Caco-2 (cell line): ENCODE results near the gene CAPZA3. TPM values are rescaled to one million over a fixed set of nuclear protein-coding genes. Genes with fewer than 3 reads are reported as not detected.
"Not testable (repeated sequence)": the region's sequence is repeated elsewhere in the genome, so short reads cannot be mapped to it uniquely, and the experiment has no call there.

ENCODE experiments used
- BruUV-seq: library from RNA; stranded (reverse); fragments of 400-500 nt; replicated peaks from 2 replicates; lab custom pipeline; 2021; lab: Mats Ljungman, UMichigan
- CTCF ChIA-PET: fragments of 300-600 bp; sonication (Branson Sonifier 250); formaldehyde crosslinking; loops from one replicate; lab custom pipeline; 2022; ENCODE audit warnings: antibody characterized with exemption; lab: Charles Lee
- POLR2A ChIA-PET: fragments of 300-600 bp; sonication (Branson Sonifier 250); formaldehyde crosslinking; loops from one replicate; lab custom pipeline; 2022; ENCODE audit warnings: antibody characterized with exemption; lab: Charles Lee
- DNase-seq, 2 experiments: peaks; one replicate each; pipeline versions ENCODE4 v3.0.0 to v3.0.0-alpha.2; 2020 to 2022
- H3K27me3 ChIP-seq: replicated peaks from 2 replicates; pipeline ENCODE4 v1.6.0; 2011; ENCODE audit warnings: low read length; ENCODE audit not compliant: control insufficient read depth, insufficient read depth
- H3K36me3 ChIP-seq: 2 replicates; pipeline ENCODE4 v1.5.1; 2011; ENCODE audit warnings: low read length; ENCODE audit not compliant: control insufficient read depth, insufficient read depth
- H3K4me1 ChIP-seq: fragments of 250-450 bp; sonication (Bioruptor Pico); 2 replicates; pipeline ENCODE4 v1.5.1; 2020; ENCODE audit warnings: mild to moderate bottlenecking
- H3K4me3 ChIP-seq: 2 replicates; pipeline ENCODE4 v1.5.1; 2011; ENCODE audit warnings: low read depth, mild to moderate bottlenecking, control low read depth, low read length
- H3K9me3 ChIP-seq: fragments of 250-450 bp; sonication (Bioruptor Pico); 2 replicates; pipeline ENCODE4 v1.5.1; 2020; ENCODE audit warnings: mild to moderate bottlenecking, moderate library complexity
- H3K27ac Mint-ChIP-seq: one replicate; pipeline ENCODE4 v1.8.0; 2022; ENCODE audit warnings: mixed read lengths; ENCODE audit not compliant: unreplicated experiment
- H3K27me3 Mint-ChIP-seq: one replicate; pipeline ENCODE4 v1.8.0; 2022; ENCODE audit warnings: mixed read lengths; ENCODE audit not compliant: insufficient read depth, unreplicated experiment
- H3K36me3 Mint-ChIP-seq: one replicate; pipeline ENCODE4 v1.8.0; 2022; ENCODE audit warnings: mild to moderate bottlenecking, mixed read lengths; ENCODE audit not compliant: insufficient read depth, unreplicated experiment
- H3K4me1 Mint-ChIP-seq: one replicate; pipeline ENCODE4 v1.8.0; 2022; ENCODE audit warnings: low read depth, mixed read lengths; ENCODE audit not compliant: unreplicated experiment
- H3K4me3 Mint-ChIP-seq: one replicate; pipeline ENCODE4 v1.8.0; 2022; ENCODE audit warnings: mild to moderate bottlenecking, moderate library complexity, mixed read lengths; ENCODE audit not compliant: unreplicated experiment
- H3K9me3 Mint-ChIP-seq: one replicate; pipeline ENCODE4 v1.8.0; 2022; ENCODE audit warnings: mixed read lengths; ENCODE audit not compliant: unreplicated experiment
- intact Hi-C: fragments of 100-400 bp; cut with micrococcal nuclease; formaldehyde crosslinking; loops from one replicate; pipeline ENCODE4 v1.10.0; 2022; ENCODE audit not compliant: unreplicated experiment
- total RNA-seq: library from RNA; stranded (reverse); gene quantifications from 2 replicates; pipeline ENCODE4 v1.2.3, GENCODE V29; 2022
- TF ChIP-seq, protein P1 (sequence below), 2 experiments: fragments of 200-600 bp in 1 of 2; IDR thresholded peaks; 1 replicate in 1 of 2; 2 replicates in 1 of 2; pipeline versions ENCODE4 v1.5.1 to v1.8.0; 2011 to 2022; ENCODE audit warnings: antibody characterized with exemption in 1 of 2, control low read depth in 1 of 2, inconsistent platforms in 1 of 2, low read depth in 1 of 2, low read length in 1 of 2, mild to moderate bottlenecking in 1 of 2, moderate library complexity in 1 of 2; ENCODE audit not compliant: insufficient read depth in 1 of 2, severe bottlenecking in 1 of 2, unreplicated experiment in 1 of 2

Gene CAPZA3
- total RNA-seq, 1 experiment from 2014 or later, result not detected

DNA sequence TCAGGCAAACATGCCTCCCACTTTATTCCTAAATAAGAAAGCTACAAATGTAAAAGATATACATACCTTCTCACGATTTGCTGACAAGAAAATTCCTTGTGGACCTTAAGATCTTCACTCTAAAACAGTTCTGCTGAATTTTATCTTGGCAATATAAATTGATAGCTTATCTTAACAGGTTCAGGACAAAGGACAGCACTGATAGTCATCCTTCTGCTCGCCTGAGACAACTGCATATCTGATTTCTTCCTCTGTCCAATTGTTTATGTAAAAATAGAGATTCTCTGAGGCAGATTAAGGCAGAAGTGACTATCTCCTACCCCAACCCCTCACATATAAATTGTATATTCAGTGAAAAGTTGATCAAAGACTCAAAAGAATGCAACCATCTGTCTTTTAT, 44.9 kb downstream of the CAPZA3 start:
- Histone ChIP-seq H3K4me3 (no peak overlapping the region), H3K36me3 (no peaks in the 10 kb centered on the region), H3K4me1 (no peaks in the 10 kb centered on the region), H3K27me3 (no peaks in the 10 kb centered on the region), H3K9me3 (0 out of 2 replicates have a peak, but pooled peaks cover 4% of the 10 kb centered on the region)
- Mint-ChIP-seq H3K27ac (no peak overlapping the region), H3K27me3 (no peaks in the 10 kb centered on the region), H3K4me3 (no peak overlapping the region), H3K36me3 (no peaks in the 10 kb centered on the region), H3K4me1 (no peaks in the 10 kb centered on the region), H3K9me3 (no peaks in the 10 kb centered on the region)
- TF ChIP-seq, protein P1, sequence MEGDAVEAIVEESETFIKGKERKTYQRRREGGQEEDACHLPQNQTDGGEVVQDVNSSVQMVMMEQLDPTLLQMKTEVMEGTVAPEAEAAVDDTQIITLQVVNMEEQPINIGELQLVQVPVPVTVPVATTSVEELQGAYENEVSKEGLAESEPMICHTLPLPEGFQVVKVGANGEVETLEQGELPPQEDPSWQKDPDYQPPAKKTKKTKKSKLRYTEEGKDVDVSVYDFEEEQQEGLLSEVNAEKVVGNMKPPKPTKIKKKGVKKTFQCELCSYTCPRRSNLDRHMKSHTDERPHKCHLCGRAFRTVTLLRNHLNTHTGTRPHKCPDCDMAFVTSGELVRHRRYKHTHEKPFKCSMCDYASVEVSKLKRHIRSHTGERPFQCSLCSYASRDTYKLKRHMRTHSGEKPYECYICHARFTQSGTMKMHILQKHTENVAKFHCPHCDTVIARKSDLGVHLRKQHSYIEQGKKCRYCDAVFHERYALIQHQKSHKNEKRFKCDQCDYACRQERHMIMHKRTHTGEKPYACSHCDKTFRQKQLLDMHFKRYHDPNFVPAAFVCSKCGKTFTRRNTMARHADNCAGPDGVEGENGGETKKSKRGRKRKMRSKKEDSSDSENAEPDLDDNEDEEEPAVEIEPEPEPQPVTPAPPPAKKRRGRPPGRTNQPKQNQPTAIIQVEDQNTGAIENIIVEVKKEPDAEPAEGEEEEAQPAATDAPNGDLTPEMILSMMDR (IDR thresholded peaks at IDR 0.05; ENCODE audit: insufficient read depth in 1 of 2, low read depth in 1 of 2, low read length in 1 of 2, severe bottlenecking in 1 of 2, unreplicated experiment in 1 of 2), result no peak
- DNase-seq, result no peak
- CTCF ChIA-PET, result no interaction called here
- BruUV-seq, result no TSS peak
- intact Hi-C loops, result no loop called here
- POLR2A ChIA-PET, result no interaction called here

DNA sequence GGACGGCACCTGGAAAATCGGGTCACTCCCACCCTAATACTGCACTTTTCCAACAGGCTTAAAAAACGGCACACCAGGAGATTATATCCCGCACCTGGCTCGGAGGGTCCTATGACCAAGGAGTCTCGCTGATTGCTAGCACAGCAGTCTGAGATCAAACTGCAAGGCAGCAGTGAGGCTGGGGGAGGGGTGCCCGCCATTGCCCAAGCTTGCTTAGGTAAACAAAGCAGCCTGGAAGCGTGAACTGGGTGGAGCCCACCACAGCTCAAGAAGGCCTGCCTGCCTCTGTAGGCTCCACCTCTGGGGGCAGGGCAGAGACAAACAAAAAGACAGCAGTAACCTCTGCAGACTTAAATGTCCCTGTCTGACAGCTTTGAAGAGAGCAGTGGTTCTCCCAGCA, 47.5 kb downstream of the CAPZA3 start:
- H3K9me3 Mint-ChIP-seq, POLR2A ChIA-PET, H3K27ac Mint-ChIP-seq, H3K36me3 Mint-ChIP-seq, H3K9me3 ChIP-seq, H3K27me3 Mint-ChIP-seq, H3K4me3 ChIP-seq, H3K4me3 Mint-ChIP-seq, CTCF ChIA-PET, H3K4me1 Mint-ChIP-seq, H3K27me3 ChIP-seq, H3K36me3 ChIP-seq, BruUV-seq, H3K4me1 ChIP-seq, intact Hi-C loops: not testable (repeated sequence)
- peak in 1 of 2 experiments; percentile 26 for DNase-seq

Other genes with a start within 250 kb of the CAPZA3 start
- gene PLCZ1, start 107 bp upstream of the CAPZA3 start, total RNA-seq, result not detected in 2 replicates